GM23248 (cell line): Measurements from ENCODE around the gene FAM168A.

Source experiments
- EZH2 ChIP-seq: fragments of 200-600 bp; sonication (generic); IDR thresholded peaks from 2 replicates; pipeline ENCODE4 v1.6.1; 2018; ENCODE audit warnings: antibody characterized with exemption, mild to moderate bottlenecking; ENCODE audit not compliant: insufficient read depth, poor library complexity, severe bottlenecking
- EZH2phosphoT487 ChIP-seq: fragments of 200-600 bp; sonication (generic); IDR thresholded peaks from 2 replicates; pipeline ENCODE4 v1.6.1; 2018; ENCODE audit warnings: antibody characterized with exemption, moderate library complexity, mild to moderate bottlenecking, low read depth; ENCODE audit not compliant: insufficient read depth

DNA sequence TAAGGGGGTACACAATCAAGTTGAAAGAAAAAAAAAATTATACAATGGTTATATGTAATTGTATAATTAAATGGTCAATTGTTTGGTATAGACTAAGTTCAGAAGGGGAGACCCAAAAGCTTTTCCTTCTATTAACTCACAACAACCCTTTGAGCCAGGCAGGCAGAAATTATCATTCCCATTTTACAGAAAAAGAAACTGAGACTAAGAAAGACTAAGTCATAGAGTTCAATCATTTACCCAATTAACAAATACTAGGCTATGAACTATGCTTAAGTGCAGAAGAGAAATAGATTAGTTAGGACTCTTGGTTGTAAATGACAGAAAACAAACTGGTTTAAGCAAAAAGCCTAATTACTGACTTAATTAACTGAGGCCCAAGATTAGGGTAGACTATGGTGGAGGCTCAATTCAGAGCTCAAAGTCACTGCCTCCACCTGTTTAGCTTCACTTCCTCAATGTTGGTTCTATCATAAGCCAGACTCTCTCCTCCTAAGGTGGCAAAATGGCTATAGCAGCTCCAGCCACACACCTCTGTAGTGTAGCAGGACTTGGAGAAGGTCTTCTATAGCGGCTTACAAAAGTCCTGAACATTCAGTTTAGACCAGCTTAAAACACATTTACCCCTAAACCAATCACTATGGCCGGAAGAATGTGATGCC lies 34.2 kb downstream of the FAM168A start:
- TF ChIP-seq EZH2 (no peak), EZH2phosphoT487 (no peak)
